Stimulated activated CD4-positive, alpha-beta T cell treated with anti-CD3 and anti-CD28 coated beads, Interleukin-15, amount 100 ng/mL, for 1 hour (primary cell): Measurements from ENCODE around the gene AGMO.

Experiments
- DNase-seq, 2 donors: peaks; one replicate each; pipeline ENCODE4 v3.0.0-alpha.2; 2020; ENCODE audit warnings: low read depth in 1 of 2, low spot score in 1 of 2

Gene AGMO

GRCh38 chr7:15561835-15562234 is at the start of gene AGMO:
Gene AGMO, minus strand, starts transcription at chr7:15562015.
- DNase-seq = no peak

GRCh38 chr7:15610503-15610902 is 48.7 kb upstream of the AGMO start:
- DNase-seq = no peak

- DNase-seq = no peak
These were observed 47.5 kb upstream of the AGMO start for GRCh38 chr7:15609287-15609686.

GRCh38 chr7:15607529-15608210 is 45.9 kb upstream of the AGMO start:
- DNase-seq = no peak

GRCh38 chr7:15606561-15606960 is 44.7 kb upstream of the AGMO start:
- no peak for DNase-seq

GRCh38 chr7:15604166-15604565 is 42.4 kb upstream of the AGMO start:
- no peak for DNase-seq

- DNase-seq = no peak
These were observed 41.3 kb upstream of the AGMO start for GRCh38 chr7:15603124-15603523.

- no peak for DNase-seq
These were observed 40.4 kb upstream of the AGMO start for GRCh38 chr7:15602236-15602635.

GRCh38 chr7:15601175-15601574 is 39.4 kb upstream of the AGMO start:
- no peak for DNase-seq

GRCh38 chr7:15600298-15600697 is 38.5 kb upstream of the AGMO start:
- DNase-seq = no peak

GRCh38 chr7:15594461-15594860 is 32.6 kb upstream of the AGMO start:
- no peak for DNase-seq

- DNase-seq = no peak
These were observed 31.6 kb upstream of the AGMO start for GRCh38 chr7:15593382-15593781.

GRCh38 chr7:15586266-15586665 is 24.5 kb upstream of the AGMO start:
- DNase-seq = no peak

GRCh38 chr7:15584575-15584974 is 22.8 kb upstream of the AGMO start:
- no peak for DNase-seq

- no peak for DNase-seq
These were observed 21.0 kb upstream of the AGMO start for GRCh38 chr7:15582773-15583172.

- DNase-seq = no peak
These were observed 19.6 kb upstream of the AGMO start for GRCh38 chr7:15581352-15581951.

- DNase-seq = no peak
These were observed 19.0 kb upstream of the AGMO start for GRCh38 chr7:15580604-15581351.

- DNase-seq = no peak
These were observed 15.8 kb upstream of the AGMO start for GRCh38 chr7:15577600-15577999.

GRCh38 chr7:15571301-15571878 is 9.6 kb upstream of the AGMO start:
- DNase-seq = no peak

- no peak for DNase-seq
These were observed 5.8 kb upstream of the AGMO start for GRCh38 chr7:15567652-15568051.

- no peak for DNase-seq
These were observed 5.2 kb upstream of the AGMO start for GRCh38 chr7:15567036-15567435.

GRCh38 chr7:15566476-15566875 is 4.7 kb upstream of the AGMO start:
- DNase-seq = no peak
